ENCODE results near the gene MSH3. TPM values are rescaled to one million over a fixed set of nuclear protein-coding genes. Genes with fewer than 3 reads are reported as not detected.

MSH3 gene
- total and polyA plus RNA-seq, 2 of the 8 experiments (the other 6 are each of a cell fraction or from before 2014, with no cell fraction given) = 3.6 to 22.6 TPM

DNA sequence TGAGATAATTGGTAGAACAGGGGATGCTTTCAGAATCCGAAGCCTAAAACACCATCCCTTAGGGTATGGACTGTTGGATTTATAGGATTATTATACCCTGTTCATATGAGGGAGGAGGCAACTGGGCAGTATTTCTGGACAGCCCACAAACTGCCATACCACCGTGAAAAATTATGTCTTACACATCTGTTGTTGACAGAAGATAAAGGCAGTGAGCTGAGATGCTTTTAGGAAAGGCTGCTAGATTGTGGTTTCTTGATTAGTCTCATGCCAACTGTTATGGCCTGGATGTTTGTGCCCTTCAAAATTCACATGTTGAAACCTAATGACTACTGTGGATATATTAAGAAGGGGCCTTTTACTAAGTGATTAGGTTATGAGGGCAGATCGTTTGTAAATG is 84.0 kb downstream of the MSH3 start (continued):
- TF ChIP-seq, protein P1, sequence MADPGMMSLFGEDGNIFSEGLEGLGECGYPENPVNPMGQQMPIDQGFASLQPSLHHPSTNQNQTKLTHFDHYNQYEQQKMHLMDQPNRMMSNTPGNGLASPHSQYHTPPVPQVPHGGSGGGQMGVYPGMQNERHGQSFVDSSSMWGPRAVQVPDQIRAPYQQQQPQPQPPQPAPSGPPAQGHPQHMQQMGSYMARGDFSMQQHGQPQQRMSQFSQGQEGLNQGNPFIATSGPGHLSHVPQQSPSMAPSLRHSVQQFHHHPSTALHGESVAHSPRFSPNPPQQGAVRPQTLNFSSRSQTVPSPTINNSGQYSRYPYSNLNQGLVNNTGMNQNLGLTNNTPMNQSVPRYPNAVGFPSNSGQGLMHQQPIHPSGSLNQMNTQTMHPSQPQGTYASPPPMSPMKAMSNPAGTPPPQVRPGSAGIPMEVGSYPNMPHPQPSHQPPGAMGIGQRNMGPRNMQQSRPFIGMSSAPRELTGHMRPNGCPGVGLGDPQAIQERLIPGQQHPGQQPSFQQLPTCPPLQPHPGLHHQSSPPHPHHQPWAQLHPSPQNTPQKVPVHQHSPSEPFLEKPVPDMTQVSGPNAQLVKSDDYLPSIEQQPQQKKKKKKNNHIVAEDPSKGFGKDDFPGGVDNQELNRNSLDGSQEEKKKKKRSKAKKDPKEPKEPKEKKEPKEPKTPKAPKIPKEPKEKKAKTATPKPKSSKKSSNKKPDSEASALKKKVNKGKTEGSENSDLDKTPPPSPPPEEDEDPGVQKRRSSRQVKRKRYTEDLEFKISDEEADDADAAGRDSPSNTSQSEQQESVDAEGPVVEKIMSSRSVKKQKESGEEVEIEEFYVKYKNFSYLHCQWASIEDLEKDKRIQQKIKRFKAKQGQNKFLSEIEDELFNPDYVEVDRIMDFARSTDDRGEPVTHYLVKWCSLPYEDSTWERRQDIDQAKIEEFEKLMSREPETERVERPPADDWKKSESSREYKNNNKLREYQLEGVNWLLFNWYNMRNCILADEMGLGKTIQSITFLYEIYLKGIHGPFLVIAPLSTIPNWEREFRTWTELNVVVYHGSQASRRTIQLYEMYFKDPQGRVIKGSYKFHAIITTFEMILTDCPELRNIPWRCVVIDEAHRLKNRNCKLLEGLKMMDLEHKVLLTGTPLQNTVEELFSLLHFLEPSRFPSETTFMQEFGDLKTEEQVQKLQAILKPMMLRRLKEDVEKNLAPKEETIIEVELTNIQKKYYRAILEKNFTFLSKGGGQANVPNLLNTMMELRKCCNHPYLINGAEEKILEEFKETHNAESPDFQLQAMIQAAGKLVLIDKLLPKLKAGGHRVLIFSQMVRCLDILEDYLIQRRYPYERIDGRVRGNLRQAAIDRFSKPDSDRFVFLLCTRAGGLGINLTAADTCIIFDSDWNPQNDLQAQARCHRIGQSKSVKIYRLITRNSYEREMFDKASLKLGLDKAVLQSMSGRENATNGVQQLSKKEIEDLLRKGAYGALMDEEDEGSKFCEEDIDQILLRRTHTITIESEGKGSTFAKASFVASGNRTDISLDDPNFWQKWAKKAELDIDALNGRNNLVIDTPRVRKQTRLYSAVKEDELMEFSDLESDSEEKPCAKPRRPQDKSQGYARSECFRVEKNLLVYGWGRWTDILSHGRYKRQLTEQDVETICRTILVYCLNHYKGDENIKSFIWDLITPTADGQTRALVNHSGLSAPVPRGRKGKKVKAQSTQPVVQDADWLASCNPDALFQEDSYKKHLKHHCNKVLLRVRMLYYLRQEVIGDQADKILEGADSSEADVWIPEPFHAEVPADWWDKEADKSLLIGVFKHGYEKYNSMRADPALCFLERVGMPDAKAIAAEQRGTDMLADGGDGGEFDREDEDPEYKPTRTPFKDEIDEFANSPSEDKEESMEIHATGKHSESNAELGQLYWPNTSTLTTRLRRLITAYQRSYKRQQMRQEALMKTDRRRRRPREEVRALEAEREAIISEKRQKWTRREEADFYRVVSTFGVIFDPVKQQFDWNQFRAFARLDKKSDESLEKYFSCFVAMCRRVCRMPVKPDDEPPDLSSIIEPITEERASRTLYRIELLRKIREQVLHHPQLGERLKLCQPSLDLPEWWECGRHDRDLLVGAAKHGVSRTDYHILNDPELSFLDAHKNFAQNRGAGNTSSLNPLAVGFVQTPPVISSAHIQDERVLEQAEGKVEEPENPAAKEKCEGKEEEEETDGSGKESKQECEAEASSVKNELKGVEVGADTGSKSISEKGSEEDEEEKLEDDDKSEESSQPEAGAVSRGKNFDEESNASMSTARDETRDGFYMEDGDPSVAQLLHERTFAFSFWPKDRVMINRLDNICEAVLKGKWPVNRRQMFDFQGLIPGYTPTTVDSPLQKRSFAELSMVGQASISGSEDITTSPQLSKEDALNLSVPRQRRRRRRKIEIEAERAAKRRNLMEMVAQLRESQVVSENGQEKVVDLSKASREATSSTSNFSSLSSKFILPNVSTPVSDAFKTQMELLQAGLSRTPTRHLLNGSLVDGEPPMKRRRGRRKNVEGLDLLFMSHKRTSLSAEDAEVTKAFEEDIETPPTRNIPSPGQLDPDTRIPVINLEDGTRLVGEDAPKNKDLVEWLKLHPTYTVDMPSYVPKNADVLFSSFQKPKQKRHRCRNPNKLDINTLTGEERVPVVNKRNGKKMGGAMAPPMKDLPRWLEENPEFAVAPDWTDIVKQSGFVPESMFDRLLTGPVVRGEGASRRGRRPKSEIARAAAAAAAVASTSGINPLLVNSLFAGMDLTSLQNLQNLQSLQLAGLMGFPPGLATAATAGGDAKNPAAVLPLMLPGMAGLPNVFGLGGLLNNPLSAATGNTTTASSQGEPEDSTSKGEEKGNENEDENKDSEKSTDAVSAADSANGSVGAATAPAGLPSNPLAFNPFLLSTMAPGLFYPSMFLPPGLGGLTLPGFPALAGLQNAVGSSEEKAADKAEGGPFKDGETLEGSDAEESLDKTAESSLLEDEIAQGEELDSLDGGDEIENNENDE (IDR thresholded peaks at IDR 0.05; ENCODE audit: insufficient replicate concordance, low read length) = no peak
- TF ChIP-seq SUZ12 (IDR thresholded peaks at IDR 0.05; ENCODE audit: low read length) = no peak
- no peak for TF ChIP-seq TAF7 (optimal IDR thresholded peaks at IDR 0.05; ENCODE audit: borderline replicate concordance, low read depth, low read length)
- TF ChIP-seq CTBP2 (IDR thresholded peaks at IDR 0.05; ENCODE audit: borderline replicate concordance, insufficient read depth, insufficient read length, low read length) = no peak
- no peak for TF ChIP-seq ASH2L (IDR thresholded peaks at IDR 0.05; ENCODE audit: low read length)
- no peak for TF ChIP-seq SIN3A (conservative IDR thresholded peaks at IDR 0.05 in 1 of 2, IDR thresholded peaks at IDR 0.05 in 1 of 2; ENCODE audit: low read depth in 1 of 2, low read length in 2 of 2)
- TF ChIP-seq HDAC6 (IDR thresholded peaks at IDR 0.05; ENCODE audit: low read depth, low read length) = no peak
- TF ChIP-seq ZNF274 (IDR thresholded peaks at IDR 0.05; ENCODE audit: borderline replicate concordance, extremely low read depth, low read length) = no peak
- TF ChIP-seq HDAC2 (IDR thresholded peaks at IDR 0.05; ENCODE audit: borderline replicate concordance in 1 of 2, low read depth in 2 of 2, low read length in 2 of 2) = no peak
- TF ChIP-seq EP300 (IDR thresholded peaks at IDR 0.05; ENCODE audit: borderline replicate concordance in 1 of 2, low read depth in 2 of 2, low read length in 2 of 2) = no peak

All from H1 (cell line).